Stimulated activated CD4-positive, alpha-beta T cell treated with anti-CD3 and anti-CD28 coated beads, TNF-alpha, amount 100 ng/mL, for 24 hours (primary cell): ENCODE measurements around the gene RUNX1.
A peak's percentile ranks its signal among the peaks of the same experiment; 100 is the strongest.

Experiments used
- DNase-seq, 3 experiments: peaks; one replicate each; pipeline ENCODE4 v3.0.0-alpha.2; 2020; ENCODE audit warnings: low read depth in 3 of 3

Gene RUNX1

GRCh38 chr21:34825948-34826548, 223.1 kb downstream of the RUNX1 start:
- no peak for DNase-seq

- DNase-seq, result no peak
These were observed 224.0 kb downstream of the RUNX1 start for GRCh38 chr21:34825101-34825500.

- no peak for DNase-seq
These were observed 224.8 kb downstream of the RUNX1 start for GRCh38 chr21:34824314-34824713.

GRCh38 chr21:34822942-34823341, 226.2 kb downstream of the RUNX1 start:
- DNase-seq, result no peak

- no peak for DNase-seq
These were observed 226.9 kb downstream of the RUNX1 start for GRCh38 chr21:34822168-34822567.

- DNase-seq, result no peak
These were observed 227.4 kb downstream of the RUNX1 start for GRCh38 chr21:34821717-34822116.

GRCh38 chr21:34820051-34820450, 229.1 kb downstream of the RUNX1 start:
- DNase-seq, result no peak

GRCh38 chr21:34819357-34819999, 229.6 kb downstream of the RUNX1 start:
- no peak for DNase-seq

GRCh38 chr21:34818662-34819158, 230.4 kb downstream of the RUNX1 start:
- no peak for DNase-seq

GRCh38 chr21:34817821-34818661, 231.1 kb downstream of the RUNX1 start:
- no peak for DNase-seq

- DNase-seq, result no peak
These were observed 233.0 kb downstream of the RUNX1 start for GRCh38 chr21:34815831-34816705.

GRCh38 chr21:34814529-34814951, 234.6 kb downstream of the RUNX1 start:
- DNase-seq, result no peak

- no peak for DNase-seq
These were observed 235.7 kb downstream of the RUNX1 start for GRCh38 chr21:34813266-34813894.

GRCh38 chr21:34812504-34813265, 236.4 kb downstream of the RUNX1 start:
- DNase-seq, result no peak

- no peak for DNase-seq
These were observed 237.7 kb downstream of the RUNX1 start for GRCh38 chr21:34811368-34811767.

- DNase-seq, result no peak
These were observed 238.3 kb downstream of the RUNX1 start for GRCh38 chr21:34810786-34811185.

GRCh38 chr21:34809822-34810221, 239.3 kb downstream of the RUNX1 start:
- no peak for DNase-seq

GRCh38 chr21:34808569-34809204, 240.4 kb downstream of the RUNX1 start:
- no peak for DNase-seq

GRCh38 chr21:34807881-34808568, 241.1 kb downstream of the RUNX1 start:
- DNase-seq, result peak; percentile 40 to 72 (median 52)
